ENCODE results near the gene ZNF217. TPM values are rescaled to one million over a fixed set of nuclear protein-coding genes. Genes with fewer than 3 reads are reported as not detected.

Gene ZNF217
- total and polyA plus RNA-seq, 9 of the 15 experiments (the other 6 are each of a cell fraction or from before 2014, with no cell fraction given): 3.0 to 41.8 (median 16.8) TPM

DNA sequence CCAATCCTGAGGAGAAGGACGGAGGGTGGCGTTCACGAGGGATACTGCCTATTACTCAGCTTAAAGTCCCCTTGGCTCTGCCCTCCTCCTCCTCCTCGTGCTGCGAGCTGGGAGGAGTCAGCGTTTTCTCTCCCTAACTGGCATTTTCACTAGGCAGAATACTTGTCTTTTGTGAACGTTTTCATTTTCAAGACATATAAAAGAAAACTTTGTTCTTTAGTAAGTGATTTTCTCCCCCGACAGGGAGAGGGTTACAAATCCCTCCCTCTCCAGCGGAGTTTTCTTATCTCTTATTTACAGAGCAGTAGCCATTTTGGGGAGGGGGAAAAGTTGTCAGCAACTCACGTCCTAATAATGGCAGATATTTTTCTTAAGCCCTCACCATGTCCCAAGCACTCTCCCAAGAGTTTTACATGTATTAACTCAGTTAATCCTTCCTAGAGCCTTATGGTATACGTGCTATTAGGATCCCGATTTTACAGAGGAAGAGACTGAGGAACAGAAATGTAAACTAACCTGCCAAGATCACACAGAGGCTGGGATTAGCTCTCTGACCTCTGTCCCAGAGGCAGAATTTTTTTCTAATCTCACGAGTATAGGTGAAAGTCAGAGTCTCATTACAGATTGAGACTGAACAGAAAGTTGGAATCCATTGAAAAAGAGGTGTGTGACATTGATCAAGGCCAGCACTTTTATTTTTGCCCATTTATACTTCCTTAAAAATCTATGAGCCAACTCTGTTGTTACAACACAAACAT is 30.0 kb upstream of the ZNF217 start (continued):
- TF ChIP-seq, protein P1, sequence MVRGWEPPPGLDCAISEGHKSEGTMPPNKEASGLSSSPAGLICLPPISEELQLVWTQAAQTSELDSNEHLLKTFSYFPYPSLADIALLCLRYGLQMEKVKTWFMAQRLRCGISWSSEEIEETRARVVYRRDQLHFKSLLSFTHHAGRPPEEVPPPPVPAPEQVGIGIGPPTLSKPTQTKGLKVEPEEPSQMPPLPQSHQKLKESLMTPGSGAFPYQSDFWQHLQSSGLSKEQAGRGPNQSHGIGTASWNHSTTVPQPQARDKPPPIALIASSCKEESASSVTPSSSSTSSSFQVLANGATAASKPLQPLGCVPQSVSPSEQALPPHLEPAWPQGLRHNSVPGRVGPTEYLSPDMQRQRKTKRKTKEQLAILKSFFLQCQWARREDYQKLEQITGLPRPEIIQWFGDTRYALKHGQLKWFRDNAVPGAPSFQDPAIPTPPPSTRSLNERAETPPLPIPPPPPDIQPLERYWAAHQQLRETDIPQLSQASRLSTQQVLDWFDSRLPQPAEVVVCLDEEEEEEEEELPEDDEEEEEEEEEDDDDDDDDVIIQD (CRISPR knock-in tag; IDR thresholded peaks at IDR 0.05): no peak
- TF ChIP-seq CHD1 (IDR thresholded peaks at IDR 0.05; ENCODE audit: low read length) (no peak), SLC30A9 (CRISPR knock-in tag; IDR thresholded peaks at IDR 0.05) (no peak), ZNF41 (CRISPR knock-in tag; conservative IDR thresholded peaks at IDR 0.05) (peak; percentile 34; the same call in 1 of the 2 replicates), ZFP1 (CRISPR knock-in tag; IDR thresholded peaks at IDR 0.05) (no peak), ZNF717 (CRISPR knock-in tag; IDR thresholded peaks at IDR 0.05) (no peak), BACH1 (tag; IDR thresholded peaks at IDR 0.05) (peak; percentile 93), ZNF124 (CRISPR knock-in tag; IDR thresholded peaks at IDR 0.05) (no peak), SIRT6 (IDR thresholded peaks at IDR 0.05; ENCODE audit: low read depth, low read length) (no peak), NEUROD1 (IDR thresholded peaks at IDR 0.05; ENCODE audit: borderline replicate concordance, low read depth, low read length, partially characterized antibody) (no peak), FIP1L1 (IDR thresholded peaks at IDR 0.05; ENCODE audit: low read depth, low read length, poor library complexity, severe bottlenecking) (no peak), FOS (IDR thresholded peaks at IDR 0.05; ENCODE audit: extremely low read depth, insufficient read length) (no peak), ZNF217 (CRISPR knock-in tag; IDR thresholded peaks at IDR 0.05) (no peak), ELK1 (CRISPR knock-in tag; IDR thresholded peaks at IDR 0.05) (no peak), HNRNPK (IDR thresholded peaks at IDR 0.05; ENCODE audit: low read depth, low read length, poor library complexity, severe bottlenecking) (no peak), ZNF146 (CRISPR knock-in tag; IDR thresholded peaks at IDR 0.05; ENCODE audit: unreplicated experiment) (no peak), MEF2D (tag; conservative IDR thresholded peaks at IDR 0.05; ENCODE audit: low read depth) (peak; percentile 71), CBFA2T3 (IDR thresholded peaks at IDR 0.05) (peak; percentile 44; the same call in 1 of the 2 replicates), ZFP30 (CRISPR knock-in tag; IDR thresholded peaks at IDR 0.05; ENCODE audit: borderline replicate concordance) (no peak), ID3 (CRISPR knock-in tag; IDR thresholded peaks at IDR 0.05) (0 out of 2 replicates have a peak, but pooled peaks have one; percentile 10), ID3 (tag; IDR thresholded peaks at IDR 0.05) (peak; percentile 95), ZNF551 (CRISPR knock-in tag; IDR thresholded peaks at IDR 0.05) (no peak)
- TF ChIP-seq, protein P2, sequence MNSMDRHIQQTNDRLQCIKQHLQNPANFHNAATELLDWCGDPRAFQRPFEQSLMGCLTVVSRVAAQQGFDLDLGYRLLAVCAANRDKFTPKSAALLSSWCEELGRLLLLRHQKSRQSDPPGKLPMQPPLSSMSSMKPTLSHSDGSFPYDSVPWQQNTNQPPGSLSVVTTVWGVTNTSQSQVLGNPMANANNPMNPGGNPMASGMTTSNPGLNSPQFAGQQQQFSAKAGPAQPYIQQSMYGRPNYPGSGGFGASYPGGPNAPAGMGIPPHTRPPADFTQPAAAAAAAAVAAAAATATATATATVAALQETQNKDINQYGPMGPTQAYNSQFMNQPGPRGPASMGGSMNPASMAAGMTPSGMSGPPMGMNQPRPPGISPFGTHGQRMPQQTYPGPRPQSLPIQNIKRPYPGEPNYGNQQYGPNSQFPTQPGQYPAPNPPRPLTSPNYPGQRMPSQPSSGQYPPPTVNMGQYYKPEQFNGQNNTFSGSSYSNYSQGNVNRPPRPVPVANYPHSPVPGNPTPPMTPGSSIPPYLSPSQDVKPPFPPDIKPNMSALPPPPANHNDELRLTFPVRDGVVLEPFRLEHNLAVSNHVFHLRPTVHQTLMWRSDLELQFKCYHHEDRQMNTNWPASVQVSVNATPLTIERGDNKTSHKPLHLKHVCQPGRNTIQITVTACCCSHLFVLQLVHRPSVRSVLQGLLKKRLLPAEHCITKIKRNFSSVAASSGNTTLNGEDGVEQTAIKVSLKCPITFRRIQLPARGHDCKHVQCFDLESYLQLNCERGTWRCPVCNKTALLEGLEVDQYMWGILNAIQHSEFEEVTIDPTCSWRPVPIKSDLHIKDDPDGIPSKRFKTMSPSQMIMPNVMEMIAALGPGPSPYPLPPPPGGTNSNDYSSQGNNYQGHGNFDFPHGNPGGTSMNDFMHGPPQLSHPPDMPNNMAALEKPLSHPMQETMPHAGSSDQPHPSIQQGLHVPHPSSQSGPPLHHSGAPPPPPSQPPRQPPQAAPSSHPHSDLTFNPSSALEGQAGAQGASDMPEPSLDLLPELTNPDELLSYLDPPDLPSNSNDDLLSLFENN (IDR thresholded peaks at IDR 0.05; ENCODE audit: low read depth in 2 of 2, low read length in 2 of 2): no peak
